Heart left ventricle (tissue), 13 donors: ENCODE results near the gene SIDT2.

Experiments
- POLR2A ChIP-seq, 2 donors: fragments of 450-650 bp; IDR thresholded peaks; one replicate each; pipeline ENCODE4 v1.6.1; 2017; ENCODE audit warnings: antibody characterized with exemption in 2 of 2, mild to moderate bottlenecking in 2 of 2, moderate library complexity in 2 of 2
- TF ChIP-seq, protein P1 (sequence below), 12 donors: fragments of 200-600 bp; sonication (generic) in 4 of 12; IDR thresholded peaks; one replicate each; pipeline versions ENCODE4 v1.5.0 to v1.8.0; 2018 to 2022; ENCODE audit warnings: antibody characterized with exemption in 12 of 12, mild to moderate bottlenecking in 5 of 12
- donor health status: ischemic (EF 13 %, LVEDD 7.1; RV severe dilation, severe dysfunction).
- donor health status: DM: no; HTN: yes; CAD: no.
- donor health status: DM: no; HTN: no; CAD: no.
- donor health status: ischemic (EF 25% LVEDD 6.9; RV normal size, moderate dysfunction).
- donor health status: ischemic (EF 25% LVEDD 5.7; RV mildly dilated, moderate dysfunction).
- donor health status: ischemic (EF 35%, LVEDD 5.7; RV mildly dilated, moderate dysfunction).
- donor health status: nonischemic (EF 11% LVEDD 7.7; RV severe dilation, severe dysfunction).
- donor health status: DM: yes; HTN: yes; CAD: no.
- donor health status: PGD.
- donor health status: ischemic (EF 29% LVEDD 5.4; RV normal size, mild dysfunction).
- donor health status: nonischemic (EF 23%, LVEDD 6.1; RV moderate dilation, normal function).

DNA sequence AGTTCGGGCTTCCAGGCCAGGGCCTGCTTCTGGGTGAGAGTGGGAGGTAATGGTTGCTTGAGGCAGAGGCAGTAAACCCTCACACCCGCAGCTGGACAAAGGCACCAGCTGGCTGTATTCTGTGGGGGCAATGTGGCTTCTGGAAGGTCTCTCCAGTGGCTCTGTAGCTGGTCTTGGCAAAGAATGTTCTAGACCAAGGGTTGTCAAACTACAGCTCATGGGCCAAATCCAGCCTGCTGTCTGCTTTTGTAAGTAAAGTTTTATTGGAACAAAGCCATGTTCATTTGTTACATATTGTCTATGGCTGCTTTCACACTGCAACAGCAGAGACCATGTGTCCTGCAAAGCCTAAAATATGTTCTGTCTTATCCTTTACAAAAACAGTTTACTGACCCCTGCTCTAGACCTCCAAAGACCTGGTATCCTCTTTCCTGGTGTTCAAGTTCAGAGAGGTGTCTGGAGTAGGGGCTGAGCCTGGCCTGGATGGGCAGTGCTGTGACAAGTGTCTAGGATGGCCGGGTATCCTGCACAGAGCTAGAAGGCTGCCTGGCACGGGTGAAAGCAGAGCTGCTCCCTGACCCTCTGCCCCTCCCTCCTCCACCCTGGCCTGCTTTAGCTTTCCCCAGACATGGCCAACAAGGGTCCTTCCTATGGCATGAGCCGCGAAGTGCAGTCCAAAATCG lies 24.0 kb downstream of the SIDT2 start:
- TF ChIP-seq POLR2A (IDR thresholded peaks at IDR 0.05) = no peak
- TF ChIP-seq, protein P1, sequence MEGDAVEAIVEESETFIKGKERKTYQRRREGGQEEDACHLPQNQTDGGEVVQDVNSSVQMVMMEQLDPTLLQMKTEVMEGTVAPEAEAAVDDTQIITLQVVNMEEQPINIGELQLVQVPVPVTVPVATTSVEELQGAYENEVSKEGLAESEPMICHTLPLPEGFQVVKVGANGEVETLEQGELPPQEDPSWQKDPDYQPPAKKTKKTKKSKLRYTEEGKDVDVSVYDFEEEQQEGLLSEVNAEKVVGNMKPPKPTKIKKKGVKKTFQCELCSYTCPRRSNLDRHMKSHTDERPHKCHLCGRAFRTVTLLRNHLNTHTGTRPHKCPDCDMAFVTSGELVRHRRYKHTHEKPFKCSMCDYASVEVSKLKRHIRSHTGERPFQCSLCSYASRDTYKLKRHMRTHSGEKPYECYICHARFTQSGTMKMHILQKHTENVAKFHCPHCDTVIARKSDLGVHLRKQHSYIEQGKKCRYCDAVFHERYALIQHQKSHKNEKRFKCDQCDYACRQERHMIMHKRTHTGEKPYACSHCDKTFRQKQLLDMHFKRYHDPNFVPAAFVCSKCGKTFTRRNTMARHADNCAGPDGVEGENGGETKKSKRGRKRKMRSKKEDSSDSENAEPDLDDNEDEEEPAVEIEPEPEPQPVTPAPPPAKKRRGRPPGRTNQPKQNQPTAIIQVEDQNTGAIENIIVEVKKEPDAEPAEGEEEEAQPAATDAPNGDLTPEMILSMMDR (IDR thresholded peaks at IDR 0.05) = no peak
